HepG2 (cell line): Measurements from ENCODE around the gene LBX2. TPM values are rescaled to one million over a fixed set of nuclear protein-coding genes. Genes with fewer than 3 reads are reported as not detected.
A peak's percentile ranks its signal among the peaks of the same experiment; 100 is the strongest.

ENCODE experiments used
- ARID2 ChIP-seq: sonication (generic); formaldehyde crosslinking; IDR thresholded peaks from 2 replicates; pipeline ENCODE4 v1.8.1; 2022; ENCODE audit warnings: mild to moderate bottlenecking, missing genetic modification reagents, borderline replicate concordance
- ATF7 ChIP-seq, 2 experiments: fragments of 450-650 bp in 1 of 2; sonication (generic) in 1 of 2; formaldehyde crosslinking in 1 of 2; IDR thresholded peaks; 2 replicates each; pipeline versions ENCODE4 v1.4.0 to v1.6.1; 2016 to 2020; ENCODE audit warnings: antibody characterized with exemption in 1 of 2, mild to moderate bottlenecking in 1 of 2, missing genetic modification reagents in 1 of 2
- DPF2 ChIP-seq: sonication (generic); formaldehyde crosslinking; IDR thresholded peaks from 2 replicates; pipeline ENCODE4 v1.4.0; 2020; ENCODE audit warnings: mild to moderate bottlenecking, low read depth, missing genetic modification reagents, borderline replicate concordance
- FIP1L1 ChIP-seq: fragments of 200-400 bp; formaldehyde crosslinking; IDR thresholded peaks from 2 replicates; pipeline ENCODE4 v1.6.1; 2018; ENCODE audit warnings: low read depth, mild to moderate bottlenecking, low read length, moderate library complexity, borderline replicate concordance; ENCODE audit not compliant: insufficient read depth
- FOXP1 ChIP-seq, 2 experiments: fragments of 450-650 bp in 1 of 2; IDR thresholded peaks; 2 replicates each; pipeline ENCODE4 v1.6.1; 2017 to 2018; ENCODE audit warnings: antibody characterized with exemption in 1 of 2
- HDAC2 ChIP-seq: sonication (generic); formaldehyde crosslinking; IDR thresholded peaks from 2 replicates; pipeline ENCODE4 v1.4.0; 2020; ENCODE audit warnings: missing genetic modification reagents
- HES4 ChIP-seq: sonication (generic); formaldehyde crosslinking; IDR thresholded peaks from 2 replicates; pipeline ENCODE4 v1.9.0; 2021; ENCODE audit warnings: mild to moderate bottlenecking, missing genetic modification reagents, borderline replicate concordance
- HNRNPLL ChIP-seq: fragments of 200-400 bp; formaldehyde crosslinking; IDR thresholded peaks from 2 replicates; pipeline ENCODE4 v1.6.1; 2017; ENCODE audit warnings: mild to moderate bottlenecking, low read depth, low read length; ENCODE audit not compliant: poor library complexity, severe bottlenecking
- MXD3 ChIP-seq: IDR thresholded peaks from 2 replicates; pipeline ENCODE4 v1.6.1; 2016; ENCODE audit warnings: mild to moderate bottlenecking, missing biosample characterization, missing genetic modification reagents
- RBFOX2 ChIP-seq: fragments of 200-400 bp; formaldehyde crosslinking; IDR thresholded peaks from 2 replicates; pipeline ENCODE4 v1.6.1; 2017; ENCODE audit warnings: low read depth, mild to moderate bottlenecking, low read length
- REPIN1 ChIP-seq: sonication (generic); formaldehyde crosslinking; IDR thresholded peaks from 2 replicates; pipeline ENCODE4 v1.8.0; 2022; ENCODE audit warnings: missing genetic modification reagents, low read depth, mild to moderate bottlenecking, borderline replicate concordance
- SATB2 ChIP-seq: sonication (generic); formaldehyde crosslinking; IDR thresholded peaks from 2 replicates; pipeline ENCODE4 v1.5.0; 2020; ENCODE audit warnings: missing genetic modification reagents
- SP5 ChIP-seq: IDR thresholded peaks from 2 replicates; pipeline ENCODE4 v1.6.1; 2016; ENCODE audit warnings: low read depth, borderline replicate concordance
- TFDP2 ChIP-seq: sonication (generic); formaldehyde crosslinking; IDR thresholded peaks from 2 replicates; pipeline ENCODE4 v1.4.0; 2020; ENCODE audit warnings: missing genetic modification reagents
- ZNF101 ChIP-seq: sonication (generic); formaldehyde crosslinking; IDR thresholded peaks from 2 replicates; pipeline ENCODE4 v1.4.0; 2020; ENCODE audit warnings: mild to moderate bottlenecking, low read depth, missing genetic modification reagents, borderline replicate concordance
- ZNF124 ChIP-seq: sonication (generic); formaldehyde crosslinking; IDR thresholded peaks from 2 replicates; pipeline ENCODE4 v1.4.0; 2020; ENCODE audit warnings: missing genetic modification reagents
- ZNF275 ChIP-seq: sonication (generic); formaldehyde crosslinking; IDR thresholded peaks from 2 replicates; pipeline ENCODE4 v1.8.0; 2022; ENCODE audit warnings: missing genetic modification reagents, mild to moderate bottlenecking, inconsistent platforms, borderline replicate concordance
- ZNF292 ChIP-seq: sonication (generic); formaldehyde crosslinking; IDR thresholded peaks from 2 replicates; pipeline ENCODE4 v1.8.1; 2022; ENCODE audit warnings: mild to moderate bottlenecking, low read depth, missing genetic modification reagents, borderline replicate concordance
- ZNF414 ChIP-seq: sonication (generic); formaldehyde crosslinking; IDR thresholded peaks from 2 replicates; pipeline ENCODE4 v1.5.0; 2020; ENCODE audit warnings: missing genetic modification reagents
- ZNF569 ChIP-seq: sonication (generic); formaldehyde crosslinking; IDR thresholded peaks from 2 replicates; pipeline ENCODE4 v1.5.0; 2020; ENCODE audit warnings: mild to moderate bottlenecking, missing genetic modification reagents, moderate library complexity, borderline replicate concordance
- ZNF614 ChIP-seq: IDR thresholded peaks from 2 replicates; pipeline ENCODE4 v1.6.1; 2018; ENCODE audit warnings: missing biosample characterization, missing genetic modification reagents, inconsistent platforms, borderline replicate concordance
- ZXDC ChIP-seq: sonication (generic); formaldehyde crosslinking; IDR thresholded peaks from 2 replicates; pipeline ENCODE4 v1.5.0; 2020; ENCODE audit warnings: mild to moderate bottlenecking, missing genetic modification reagents
- polyA plus RNA-seq, 8 experiments: library from polyadenylated mRNA; depleted of rRNA in 3 of 8; stranded (reverse) in 7 of 8; unstranded in 1 of 8; fragments of >200 nt; fragmentation: Illumina TruSeq in 4 of 8; extraction: Trizol in 4 of 8; gene quantifications; 2 replicates each; pipeline versions ENCODE4 v1.2.1 to v1.2.3, GENCODE V29; 2011 to 2016; ENCODE audit warnings: low read depth in 4 of 8, missing spikeins in 1 of 8, mixed read lengths in 1 of 8; ENCODE audit not compliant: insufficient read depth in 1 of 8
- total RNA-seq, 5 experiments: library from RNA; depleted of rRNA; stranded (reverse); fragments of >200 nt; fragmentation: Illumina TruSeq; extraction: Trizol; gene quantifications; 2 replicates each; pipeline ENCODE4 v1.2.3, GENCODE V29; 2016; ENCODE audit warnings: low read depth in 1 of 5

Gene LBX2
- total and polyA plus RNA-seq, 2 of the 13 experiments (the other 11 are each of a cell fraction or from before 2014, with no cell fraction given), result 6.4 to 8.1 TPM

- TF ChIP-seq ZXDC (CRISPR knock-in tag) (peak; percentile 18), SP5 (CRISPR knock-in tag) (peak; percentile 78), SATB2 (CRISPR knock-in tag) (peak; percentile 56; the same call in 1 of the 2 replicates), ZNF614 (CRISPR knock-in tag) (peak; percentile 17; the same call in 1 of the 2 replicates), HNRNPLL (peak; percentile 81), REPIN1 (peak; percentile 80), ZNF124 (CRISPR knock-in tag) (no peak; the same call in 1 of the 2 replicates), ZNF275 (CRISPR knock-in tag) (peak; percentile 77; the same call in 1 of the 2 replicates), HES4 (peak; percentile 92), ZNF569 (no peak), ARID2 (CRISPR knock-in tag) (peak; percentile 81; the same call in 1 of the 2 replicates), ZNF292 (peak; percentile 85), MXD3 (CRISPR knock-in tag) (no peak), ZNF101 (no peak), FIP1L1 (no peak), ZNF414 (CRISPR knock-in tag) (peak; percentile 99), TFDP2 (CRISPR knock-in tag) (peak; percentile 87), DPF2 (CRISPR knock-in tag) (no peak), ATF7 (IDR thresholded peaks at IDR 0.05) (no peak), ATF7 (CRISPR knock-in tag; IDR thresholded peaks at IDR 0.05) (peak; percentile 61), RBFOX2 (peak; percentile 93), HDAC2 (CRISPR knock-in tag) (no peak), FOXP1 (IDR thresholded peaks at IDR 0.05) (no peak), FOXP1 (CRISPR knock-in tag; IDR thresholded peaks at IDR 0.05) (no peak)
These were observed 17.2 kb downstream of the LBX2 start (continued) for GRCh38 chr2:74481961-74482800.
